Measurements from ENCODE around the gene LANCL1. TPM values are rescaled to one million over a fixed set of nuclear protein-coding genes. Genes with fewer than 3 reads are reported as not detected.

The LANCL1 gene
- total RNA-seq = 36.6 and 36.8 TPM in 2 replicates

- intact Hi-C loops (cut with micrococcal nuclease) = loop anchor here (1.0 kb wide), 3 partner anchors 31 to 474 kb away; partner anchors contain the start of gene RPE
Measured at GRCh38 chr2:210476194-210477128, at the start of gene LANCL1. Gene LANCL1 (minus strand): TSS chr2:210476759. CDS start chr2:210476396, 363 bp downstream.

DNA sequence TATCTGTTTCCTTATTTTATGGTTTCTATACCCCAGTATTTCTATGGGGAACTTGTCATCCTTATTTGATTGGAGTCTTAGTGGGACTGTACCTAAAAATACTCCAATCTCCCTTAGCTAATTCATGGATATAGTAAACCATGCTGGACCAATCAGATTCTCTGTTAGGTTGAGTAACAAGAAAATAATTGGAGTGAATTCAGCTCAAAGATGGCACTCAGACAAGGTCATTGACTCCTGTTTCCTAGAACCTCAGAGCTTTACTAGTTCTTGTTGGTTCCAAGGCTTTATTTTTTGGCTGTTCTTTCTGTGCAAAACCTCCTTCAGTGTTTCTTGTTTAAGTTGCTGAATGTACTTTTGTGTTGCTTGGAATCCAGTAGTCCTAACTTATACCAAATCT is 48.0 kb upstream of the LANCL1 start:
- intact Hi-C loops (cut with micrococcal nuclease) = no loop called here

DNA sequence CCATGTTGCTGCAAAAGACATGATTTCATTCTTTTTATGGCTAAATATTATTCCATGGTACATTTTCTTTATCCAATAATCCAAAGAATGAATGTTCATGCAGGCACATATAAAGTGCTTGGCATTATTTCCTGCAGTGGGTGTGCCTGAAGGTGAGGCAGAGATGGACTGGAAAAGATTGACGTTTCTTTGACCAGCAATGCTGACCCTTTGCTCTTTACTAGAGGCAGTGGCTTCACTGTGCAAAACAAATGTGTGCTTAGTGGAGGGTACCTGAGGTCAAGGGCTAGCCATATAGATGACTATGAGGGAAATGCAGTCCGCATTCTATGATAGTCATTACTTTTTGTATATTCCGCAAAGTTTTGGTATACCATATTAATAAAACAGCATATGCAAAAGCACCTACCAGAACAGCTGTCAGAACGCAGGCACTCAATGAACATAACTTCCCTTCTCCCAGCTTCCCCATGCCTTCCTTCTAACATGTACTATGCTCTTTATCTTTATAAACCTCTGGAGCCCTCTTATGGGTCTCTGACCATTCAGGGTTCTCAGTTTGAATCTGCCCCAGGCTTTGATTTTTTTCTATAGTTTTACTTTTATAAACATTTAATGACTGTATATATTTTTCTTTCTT is 47.2 kb upstream of the LANCL1 start:
- intact Hi-C loops (cut with micrococcal nuclease) = no loop called here

DNA sequence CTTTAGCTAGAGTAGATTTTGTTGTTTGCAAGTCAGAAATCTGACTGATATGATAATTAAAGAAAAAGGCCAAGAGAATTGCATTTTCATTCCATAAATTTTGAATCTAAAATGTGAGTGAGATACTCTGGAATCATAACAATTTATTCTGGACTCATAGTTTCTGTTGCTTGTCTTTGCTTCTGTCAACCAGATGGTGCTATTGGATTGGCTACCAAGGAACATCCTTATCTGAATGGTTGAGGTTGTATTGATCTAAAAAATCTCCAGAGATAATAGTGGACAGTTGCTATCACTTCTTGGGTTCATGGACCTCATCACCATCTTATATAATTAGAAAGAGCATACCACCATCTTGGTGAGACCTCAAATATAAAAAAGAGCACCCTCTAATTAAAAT is 45.8 kb upstream of the LANCL1 start:
- intact Hi-C loops (cut with micrococcal nuclease) = no loop called here

GRCh38 chr2:210519594-210519993 is 43.0 kb upstream of the LANCL1 start:
- intact Hi-C loops (cut with micrococcal nuclease) = no loop called here

DNA sequence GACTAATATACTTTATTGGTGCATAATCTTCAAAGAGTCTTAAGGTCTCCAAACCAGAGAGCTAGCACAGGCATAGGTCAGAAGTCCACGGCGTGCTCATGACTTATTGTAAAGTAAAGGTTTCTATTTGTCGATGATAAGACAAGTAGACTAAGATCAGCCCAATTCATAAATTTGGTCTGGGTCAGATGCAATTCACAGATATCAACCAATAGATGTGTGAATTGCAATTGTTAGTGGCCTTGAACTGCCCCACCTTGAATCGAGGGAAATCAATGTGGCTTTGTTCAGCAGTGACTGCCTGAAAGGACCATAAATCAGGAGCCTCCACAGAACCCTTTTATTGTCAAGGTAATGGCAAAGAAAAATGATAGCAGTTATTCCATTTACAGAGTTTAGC is 40.7 kb upstream of the LANCL1 start:
- intact Hi-C loops (cut with micrococcal nuclease) = no loop called here

DNA sequence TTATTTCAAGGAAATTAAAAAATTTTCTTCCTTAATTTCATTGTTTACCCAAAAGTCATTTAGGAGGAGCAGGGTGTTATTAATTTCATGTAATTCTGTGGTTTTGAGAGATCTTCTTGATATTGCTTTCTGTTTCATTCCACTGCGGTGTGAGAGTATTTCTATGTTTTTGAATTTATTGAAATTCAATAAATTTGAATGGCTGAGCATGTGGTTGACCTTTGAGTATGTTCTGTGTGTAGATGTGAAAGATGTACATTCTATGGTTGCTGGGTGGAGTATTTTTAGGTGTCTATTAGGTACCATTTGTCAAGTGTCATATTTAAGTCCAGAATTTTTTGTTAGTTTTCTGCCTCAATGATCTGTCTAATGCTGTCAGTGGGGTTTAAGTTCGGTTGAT is 39.4 kb upstream of the LANCL1 start:
- intact Hi-C loops (cut with micrococcal nuclease) = no loop called here

GRCh38 chr2:210503725-210504191 is 27.2 kb upstream of the LANCL1 start:
- intact Hi-C loops (cut with micrococcal nuclease) = loop anchor here (1.0 to 5.0 kb wide), 2 partner anchors 58 to 534 kb away; no protein-coding TSS in a partner anchor

DNA sequence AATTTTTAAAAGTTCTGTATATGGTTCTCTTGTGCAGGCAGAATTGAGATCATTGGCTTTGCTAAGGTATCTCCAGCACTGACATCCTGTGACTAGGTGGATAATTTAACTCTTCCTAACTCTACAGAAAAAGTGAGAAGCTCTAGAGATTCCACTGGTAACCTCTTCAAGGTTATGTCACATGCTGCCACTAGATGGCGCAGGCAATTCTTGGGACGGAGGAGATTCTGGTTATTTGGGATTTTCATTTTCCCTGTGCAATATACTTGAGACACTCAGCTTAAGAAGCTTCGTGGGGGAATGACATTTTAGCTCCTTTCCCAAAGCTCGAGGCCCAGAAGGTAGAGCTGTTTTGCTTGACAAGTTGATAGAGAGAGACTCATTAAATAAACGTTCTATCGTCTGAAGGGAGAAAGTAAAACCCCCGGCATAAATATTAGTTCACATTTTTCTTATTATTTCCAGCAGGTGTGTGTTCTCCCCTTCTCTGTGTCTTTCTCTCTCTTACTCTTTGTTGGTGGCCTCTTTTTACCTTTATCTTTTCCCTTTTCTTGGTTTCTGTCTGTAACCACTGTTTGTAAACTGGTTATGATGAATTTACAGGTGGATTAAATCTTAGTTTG is 26.6 kb upstream of the LANCL1 start:
- intact Hi-C loops (cut with micrococcal nuclease) = loop anchor here (1.0 to 5.0 kb wide), 2 partner anchors 58 to 534 kb away; no protein-coding TSS in a partner anchor

- intact Hi-C loops (cut with micrococcal nuclease) = no loop called here
Measured at GRCh38 chr2:210496512-210496911, 20.0 kb upstream of the LANCL1 start.

- intact Hi-C loops (cut with micrococcal nuclease) = no loop called here
Measured at GRCh38 chr2:210493528-210493927, 17.0 kb upstream of the LANCL1 start.

DNA sequence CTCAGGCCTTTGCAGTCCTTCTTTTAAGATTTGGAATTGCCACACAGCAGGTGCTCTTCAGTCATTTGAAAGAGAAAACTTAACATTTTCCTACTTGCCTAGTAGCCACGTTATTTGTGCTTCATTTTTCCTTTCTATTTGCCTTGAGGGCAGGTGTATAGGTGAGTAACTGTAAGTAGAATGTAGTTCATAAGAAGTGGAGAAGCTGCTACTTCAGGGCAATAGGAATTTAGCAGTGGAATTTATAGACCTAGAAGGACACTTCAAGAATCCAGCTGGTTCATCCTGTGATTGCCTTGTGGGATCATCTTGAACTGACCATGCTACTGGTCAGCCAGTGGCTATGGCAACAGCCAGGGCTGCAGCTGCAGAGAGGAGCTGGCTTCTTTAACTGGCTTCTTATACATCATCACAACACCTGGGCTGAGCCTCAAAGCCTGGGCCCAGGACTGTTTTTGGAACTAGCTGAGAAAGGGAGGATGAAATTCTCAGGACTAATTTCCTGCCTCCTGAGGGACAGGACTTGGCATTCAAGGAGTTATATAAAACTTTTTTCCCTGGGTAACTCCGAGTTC is 5.1 kb upstream of the LANCL1 start:
- intact Hi-C loops (cut with micrococcal nuclease) = no loop called here

DNA sequence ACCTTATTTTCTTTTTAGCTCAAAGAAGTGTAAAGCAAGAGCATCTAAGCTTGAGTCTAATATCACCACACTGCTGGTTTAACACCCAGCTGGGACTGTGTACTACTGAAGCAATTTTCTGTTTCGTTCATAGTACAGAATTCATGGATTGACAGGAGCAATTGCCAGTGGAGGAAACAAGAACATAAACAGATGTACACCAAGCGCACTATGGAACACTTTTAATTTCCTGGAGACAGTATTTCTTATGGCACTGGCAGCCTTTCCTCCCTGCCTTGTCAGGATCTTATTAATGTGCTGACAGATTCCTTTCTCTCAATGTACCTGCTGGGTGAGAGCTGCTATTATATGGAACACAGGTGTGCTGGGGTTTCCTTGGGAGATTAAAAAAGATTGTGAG is 4.2 kb upstream of the LANCL1 start:
- intact Hi-C loops (cut with micrococcal nuclease) = no loop called here

- intact Hi-C loops (cut with micrococcal nuclease) = no loop called here
Measured at GRCh38 chr2:210480079-210480478, 3.5 kb upstream of the LANCL1 start.

DNA sequence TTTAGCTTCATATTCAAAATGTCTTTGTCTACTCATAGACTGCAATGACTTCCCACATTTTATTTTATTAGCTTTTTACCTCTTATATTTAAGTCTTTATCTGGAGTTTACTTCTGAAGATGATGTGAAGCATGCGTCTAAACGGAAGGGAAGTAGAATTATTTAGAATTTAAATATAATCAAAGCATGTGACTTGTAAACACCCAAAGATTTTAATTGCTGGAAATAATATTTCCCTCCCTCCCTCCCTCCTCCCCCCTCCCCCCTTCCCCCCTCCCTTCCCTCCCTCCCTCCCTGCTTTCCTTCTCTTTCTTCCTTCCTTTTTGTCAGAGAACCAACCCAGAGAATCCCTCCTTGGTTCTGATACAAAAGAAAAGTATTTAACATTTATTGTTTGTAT is 2.1 kb upstream of the LANCL1 start:
- intact Hi-C loops (cut with micrococcal nuclease) = no loop called here

GRCh38 chr2:210477496-210477895 is 937 bp upstream of the LANCL1 start:
- intact Hi-C loops (cut with micrococcal nuclease) = no loop called here

DNA sequence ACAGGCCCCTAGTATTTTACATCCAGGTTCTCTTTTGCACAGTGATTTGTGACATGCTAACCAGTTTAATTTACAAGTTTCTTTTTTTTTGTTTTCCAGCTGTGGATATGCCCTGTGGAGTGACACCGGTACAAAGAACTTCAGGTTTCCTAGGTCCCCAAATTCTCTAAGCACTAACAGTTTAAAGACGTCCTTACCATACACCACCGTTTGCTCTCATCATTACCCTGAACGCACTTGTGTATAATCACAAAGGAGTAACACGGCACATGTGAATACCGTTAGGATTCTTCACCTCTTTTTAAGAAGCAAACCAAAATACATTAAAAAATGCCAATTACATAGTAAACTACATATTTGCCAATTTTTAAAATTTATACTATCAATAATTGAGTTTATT is 853 bp downstream of the LANCL1 start:
- intact Hi-C loops (cut with micrococcal nuclease) = loop anchor here (1.0 kb wide), 3 partner anchors 30 to 473 kb away; partner anchors contain the start of gene RPE

GRCh38 chr2:210474776-210475175 is 1.8 kb downstream of the LANCL1 start:
- intact Hi-C loops (cut with micrococcal nuclease) = no loop called here

GRCh38 chr2:210461401-210461800 is 15.2 kb downstream of the LANCL1 start:
- intact Hi-C loops (cut with micrococcal nuclease) = no loop called here

DNA sequence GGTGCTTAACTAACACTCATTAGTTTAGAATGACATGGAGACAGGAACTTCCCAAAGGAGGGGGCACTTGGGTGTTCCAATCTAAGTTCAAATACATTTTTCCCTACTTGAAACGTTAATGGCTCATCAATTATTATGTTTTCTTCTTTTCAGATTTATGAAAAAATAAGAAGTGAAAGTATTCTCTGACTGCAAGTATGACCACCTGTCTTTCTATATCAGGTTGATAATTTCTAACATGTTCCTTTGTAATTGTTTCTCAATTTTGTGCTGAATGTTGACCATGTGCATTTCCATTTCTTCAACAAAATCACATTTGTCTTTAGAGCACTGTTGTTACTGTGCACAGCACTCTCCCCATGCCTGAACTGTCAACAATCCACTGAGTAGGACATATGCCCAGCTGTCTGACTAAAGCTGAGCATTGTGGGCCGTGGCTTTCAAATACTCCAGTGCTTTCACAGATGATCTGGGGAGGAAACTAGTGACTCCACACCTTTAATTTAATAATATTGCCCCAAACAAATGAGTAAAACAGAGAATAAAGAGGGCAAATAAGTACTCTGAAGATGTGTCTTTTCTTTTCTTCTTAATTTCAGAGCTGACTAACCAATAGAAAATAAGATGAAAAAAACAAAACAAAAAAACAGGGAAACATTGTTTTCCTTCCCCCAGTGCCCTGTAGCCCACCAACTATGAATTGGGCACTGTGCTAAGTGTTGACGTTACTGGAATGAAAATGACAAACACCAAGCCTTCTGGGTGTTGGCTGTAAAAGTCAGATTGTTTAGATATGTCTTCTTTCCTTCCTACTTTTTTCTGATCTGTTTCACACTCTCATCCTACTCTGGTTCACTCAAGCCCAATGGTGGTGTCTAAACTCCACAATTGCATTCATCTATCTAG is 16.0 kb downstream of the LANCL1 start:
- intact Hi-C loops (cut with micrococcal nuclease) = no loop called here

All from T-helper 1 cell treated with Interleukin-12 subunit alpha and Interleukin-12 subunit beta and Interleukin-4 antibody, amounts not matched to agents 30 ng/mL and 1 ng/mL, for 36 hours (primary cell).